ENCODE data around the gene SCAMP2. TPM values are rescaled to one million over a fixed set of nuclear protein-coding genes. Genes with fewer than 3 reads are reported as not detected.

The SCAMP2 gene
- total RNA-seq, 1 experiment from 2014 or later: 55.8 TPM

DNA sequence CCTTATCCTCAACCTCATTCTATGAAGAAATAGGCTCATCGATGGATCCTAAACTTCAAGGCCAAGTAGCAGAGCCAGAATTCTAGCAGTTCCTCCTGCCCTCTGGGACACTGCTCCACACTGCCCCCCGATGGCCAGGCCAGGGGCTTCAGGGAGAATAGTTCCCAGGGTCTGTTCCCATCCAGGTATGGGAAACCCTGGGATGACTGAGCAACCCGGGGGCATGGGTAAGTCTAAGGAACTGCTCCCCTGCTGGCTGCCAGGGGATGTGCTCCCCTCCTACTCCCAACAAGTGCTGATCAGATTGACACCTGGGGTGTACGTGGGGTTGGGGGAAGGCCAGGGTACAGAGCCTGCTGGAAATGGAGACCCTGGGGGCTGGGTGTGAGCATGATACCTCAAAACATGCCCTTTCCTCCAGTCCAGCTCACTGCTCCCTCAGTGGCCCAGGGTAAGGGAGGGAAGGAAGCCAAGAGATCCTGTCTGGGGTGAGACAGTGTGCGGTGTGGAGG lies 37.8 kb downstream of the SCAMP2 start:
- H3K4me2 ChIP-seq (ENCODE audit: low read length): no peak overlapping the region
- H4K20me1 ChIP-seq (ENCODE audit: insufficient read depth): no peaks in the 10 kb centered on the region
- no peak overlapping the region for H3K9ac ChIP-seq (ENCODE audit: low read length)
- no peaks in the 10 kb centered on the region for H3K79me2 ChIP-seq (ENCODE audit: insufficient read depth, low read length)
- peak; percentile 97 for ATAC-seq
- H3K9me3 ChIP-seq (ENCODE audit: control insufficient read depth in 1 of 2, insufficient read depth in 1 of 2, low read depth in 1 of 2, low read length in 2 of 2): no peaks in the 10 kb centered on the region
- RAD21 ChIA-PET (ENCODE audit: low non-redundant PET in 1 of 2, low total read pairs in 2 of 2, uncharacterized antibody in 2 of 2, unreplicated experiment in 2 of 2): no interaction called here
- CTCF ChIA-PET: interaction anchor here (0.7 to 1.5 kb wide), 4 partner anchors 10 to 121 kb away, joined by 3 to 5 read pairs (median 3); partner anchors contain the start of gene RPP25
- H3K27me3 ChIP-seq (ENCODE audit: insufficient read depth, low read length): no peaks in the 10 kb centered on the region
- DNase-seq (ENCODE audit: low read depth, low spot score): peak; percentile 69
- intact Hi-C loops (cut with micrococcal nuclease): loop anchor here (1.0 kb wide), 1 partner anchor 64 kb away; no protein-coding TSS in a partner anchor
- no peak overlapping the region for H2AFZ ChIP-seq (ENCODE audit: low read depth, low read length, poor library complexity, severe bottlenecking)
- no peak overlapping the region for H3K4me3 ChIP-seq (replicated peaks in 1 of 2; ENCODE audit: low read depth in 1 of 2, low read length in 2 of 2)
- H3K9me2 ChIP-seq (ENCODE audit: insufficient read depth): no peaks in the 10 kb centered on the region
- no peak overlapping the region; the same call in 1 of the 2 replicates for H3K27ac ChIP-seq (ENCODE audit: low read depth, low read length)
- peaks cover 2% of the 10 kb centered on the region in 2 experiments; a peak in 1 of 4 replicates for H3K36me3 ChIP-seq (ENCODE audit: control insufficient read depth in 1 of 2, insufficient read depth in 2 of 2, low read length in 2 of 2)
- H3K4me1 ChIP-seq (ENCODE audit: control insufficient read depth in 1 of 2, insufficient read depth in 2 of 2, low read length in 2 of 2): peaks cover 0 to 9% of the 10 kb centered on the region in 2 experiments; a peak in 2 of 4 replicates
- POLR2A ChIA-PET: no interaction called here
- TF ChIP-seq RAD21 (IDR thresholded peaks at IDR 0.05; ENCODE audit: low read depth): peak; percentile 78
- TF ChIP-seq, protein P1, sequence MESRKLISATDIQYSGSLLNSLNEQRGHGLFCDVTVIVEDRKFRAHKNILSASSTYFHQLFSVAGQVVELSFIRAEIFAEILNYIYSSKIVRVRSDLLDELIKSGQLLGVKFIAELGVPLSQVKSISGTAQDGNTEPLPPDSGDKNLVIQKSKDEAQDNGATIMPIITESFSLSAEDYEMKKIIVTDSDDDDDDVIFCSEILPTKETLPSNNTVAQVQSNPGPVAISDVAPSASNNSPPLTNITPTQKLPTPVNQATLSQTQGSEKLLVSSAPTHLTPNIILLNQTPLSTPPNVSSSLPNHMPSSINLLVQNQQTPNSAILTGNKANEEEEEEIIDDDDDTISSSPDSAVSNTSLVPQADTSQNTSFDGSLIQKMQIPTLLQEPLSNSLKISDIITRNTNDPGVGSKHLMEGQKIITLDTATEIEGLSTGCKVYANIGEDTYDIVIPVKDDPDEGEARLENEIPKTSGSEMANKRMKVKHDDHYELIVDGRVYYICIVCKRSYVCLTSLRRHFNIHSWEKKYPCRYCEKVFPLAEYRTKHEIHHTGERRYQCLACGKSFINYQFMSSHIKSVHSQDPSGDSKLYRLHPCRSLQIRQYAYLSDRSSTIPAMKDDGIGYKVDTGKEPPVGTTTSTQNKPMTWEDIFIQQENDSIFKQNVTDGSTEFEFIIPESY (IDR thresholded peaks at IDR 0.05; ENCODE audit: extremely low read depth, insufficient replicate concordance, low read length): no peak
- no peak for TF ChIP-seq POLR2A (IDR thresholded peaks at IDR 0.05; ENCODE audit: borderline replicate concordance, extremely low read depth, insufficient read depth, insufficient read length)
- TF ChIP-seq, protein P2, sequence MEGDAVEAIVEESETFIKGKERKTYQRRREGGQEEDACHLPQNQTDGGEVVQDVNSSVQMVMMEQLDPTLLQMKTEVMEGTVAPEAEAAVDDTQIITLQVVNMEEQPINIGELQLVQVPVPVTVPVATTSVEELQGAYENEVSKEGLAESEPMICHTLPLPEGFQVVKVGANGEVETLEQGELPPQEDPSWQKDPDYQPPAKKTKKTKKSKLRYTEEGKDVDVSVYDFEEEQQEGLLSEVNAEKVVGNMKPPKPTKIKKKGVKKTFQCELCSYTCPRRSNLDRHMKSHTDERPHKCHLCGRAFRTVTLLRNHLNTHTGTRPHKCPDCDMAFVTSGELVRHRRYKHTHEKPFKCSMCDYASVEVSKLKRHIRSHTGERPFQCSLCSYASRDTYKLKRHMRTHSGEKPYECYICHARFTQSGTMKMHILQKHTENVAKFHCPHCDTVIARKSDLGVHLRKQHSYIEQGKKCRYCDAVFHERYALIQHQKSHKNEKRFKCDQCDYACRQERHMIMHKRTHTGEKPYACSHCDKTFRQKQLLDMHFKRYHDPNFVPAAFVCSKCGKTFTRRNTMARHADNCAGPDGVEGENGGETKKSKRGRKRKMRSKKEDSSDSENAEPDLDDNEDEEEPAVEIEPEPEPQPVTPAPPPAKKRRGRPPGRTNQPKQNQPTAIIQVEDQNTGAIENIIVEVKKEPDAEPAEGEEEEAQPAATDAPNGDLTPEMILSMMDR (IDR thresholded peaks at IDR 0.05 in 2 of 3, conservative IDR thresholded peaks at IDR 0.05 in 1 of 3; ENCODE audit: borderline replicate concordance in 1 of 3, insufficient read depth in 1 of 3, low read depth in 2 of 3, low read length in 2 of 3): peak; percentile 93 to 98 (median 96)
- BruUV-seq (replicated peaks): no TSS peak

Data from HCT116 (cell line).